Activated T-cell treated with anti-CD3 and anti-CD28 coated beads, Interleukin-2, amount 50 U/mL, for 4 hours (primary cell): ENCODE measurements around the gene PSME3. TPM values are rescaled to one million over a fixed set of nuclear protein-coding genes. Genes with fewer than 3 reads are reported as not detected.

Source experiments
- ATAC-seq, 2 donors: fragments of 200-7000 bp; cut with Tn5 transposase; one replicate each; pipeline ENCODE4 v1.10.0; 2021
- DNase-seq: peaks from one replicate; pipeline ENCODE4 v3.0.0-alpha.2; 2020
- H3K27me3 Mint-ChIP-seq: one replicate; pipeline ENCODE4 v1.8.0; 2021; ENCODE audit warnings: low read depth, mixed read lengths
- H3K36me3 Mint-ChIP-seq: one replicate; pipeline ENCODE4 v1.8.0; 2022; ENCODE audit warnings: mixed read lengths; ENCODE audit not compliant: insufficient read depth
- H3K4me1 Mint-ChIP-seq: one replicate; pipeline ENCODE4 v1.8.0; 2021; ENCODE audit warnings: low read depth, mixed read lengths
- H3K4me3 Mint-ChIP-seq: one replicate; pipeline ENCODE4 v1.8.0; 2021; ENCODE audit warnings: mild to moderate bottlenecking, moderate library complexity, mixed read lengths
- H3K9me3 Mint-ChIP-seq: one replicate; pipeline ENCODE4 v1.8.0; 2021; ENCODE audit warnings: mixed read lengths
- total RNA-seq, 3 donors: library from RNA; stranded (reverse); gene quantifications; one replicate each; pipeline ENCODE4 v1.2.1, GENCODE V29; 2021

PSME3 gene
- total RNA-seq, 3 donors from 2014 or later: 361 to 401 (median 376) TPM

DNA sequence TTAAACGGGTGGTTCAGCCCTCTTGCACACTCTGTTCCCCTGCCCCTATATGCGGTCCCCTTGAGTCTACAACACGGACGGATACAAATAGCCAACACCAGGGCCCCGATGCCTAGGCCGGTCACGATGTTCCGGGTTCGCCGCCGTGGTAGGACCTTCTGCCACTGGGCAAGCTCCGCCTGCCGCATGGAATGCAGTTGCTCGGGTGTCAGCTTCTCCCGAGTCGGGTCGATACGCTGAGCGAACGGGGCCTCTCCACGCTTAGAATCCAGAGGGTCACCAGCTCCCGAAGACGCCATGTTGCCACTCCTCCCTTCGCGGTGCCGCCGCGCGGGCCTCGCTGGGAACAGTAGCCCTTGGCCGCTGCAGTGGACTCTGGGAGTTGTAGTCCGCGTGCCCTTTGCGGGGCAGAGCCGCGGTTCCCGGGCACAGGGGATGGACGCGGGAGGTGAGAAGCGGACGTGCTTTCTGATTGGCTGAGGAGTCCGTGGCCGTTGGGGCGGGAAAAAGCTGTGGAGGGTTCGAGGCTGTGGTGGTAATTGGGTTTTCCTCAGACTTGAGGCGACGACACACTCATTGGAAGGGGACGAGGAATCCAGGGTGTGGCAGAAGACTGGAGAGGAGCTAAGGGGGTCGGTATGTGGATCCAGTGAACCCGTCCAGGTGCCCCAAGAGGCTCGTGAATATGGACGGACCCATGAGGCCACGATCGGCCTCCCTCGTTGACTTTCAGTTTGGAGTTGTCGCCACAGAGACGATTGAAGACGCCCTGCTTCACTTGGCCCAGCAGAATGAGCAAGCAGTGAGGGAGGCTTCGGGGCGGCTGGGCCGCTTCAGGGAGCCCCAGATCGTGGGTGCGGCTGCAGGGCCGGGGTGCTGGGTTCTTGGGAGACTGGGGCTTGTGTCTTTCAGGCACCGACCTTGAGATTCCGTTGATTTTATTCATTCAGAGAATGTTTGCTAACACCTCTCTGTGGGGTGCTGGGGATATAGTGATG lies 34.5 kb upstream of the PSME3 start, which contains the start of the genes CNTD1 and COA3:
Gene CNTD1, plus strand, starts transcription at position 479 of the 998 bp plus-strand sequence. Its CDS starts 207 bp downstream, at position 686.
Gene COA3, minus strand, starts transcription at position 322 of the 998 bp plus-strand sequence. Its CDS starts 23 bp downstream, at position 299.
- H3K4me3 Mint-ChIP-seq: peak within 1 kb of the TSS; percentile 95
- peaks cover 3% of the 10 kb centered on the region for H3K36me3 Mint-ChIP-seq
- DNase-seq: peak; percentile 71
- peak; percentile 99 to 100 for ATAC-seq
- H3K9me3 Mint-ChIP-seq: no peaks in the 10 kb centered on the region
- no peaks in the 10 kb centered on the region for H3K27me3 Mint-ChIP-seq
- peaks cover 19% of the 10 kb centered on the region for H3K4me1 Mint-ChIP-seq

DNA sequence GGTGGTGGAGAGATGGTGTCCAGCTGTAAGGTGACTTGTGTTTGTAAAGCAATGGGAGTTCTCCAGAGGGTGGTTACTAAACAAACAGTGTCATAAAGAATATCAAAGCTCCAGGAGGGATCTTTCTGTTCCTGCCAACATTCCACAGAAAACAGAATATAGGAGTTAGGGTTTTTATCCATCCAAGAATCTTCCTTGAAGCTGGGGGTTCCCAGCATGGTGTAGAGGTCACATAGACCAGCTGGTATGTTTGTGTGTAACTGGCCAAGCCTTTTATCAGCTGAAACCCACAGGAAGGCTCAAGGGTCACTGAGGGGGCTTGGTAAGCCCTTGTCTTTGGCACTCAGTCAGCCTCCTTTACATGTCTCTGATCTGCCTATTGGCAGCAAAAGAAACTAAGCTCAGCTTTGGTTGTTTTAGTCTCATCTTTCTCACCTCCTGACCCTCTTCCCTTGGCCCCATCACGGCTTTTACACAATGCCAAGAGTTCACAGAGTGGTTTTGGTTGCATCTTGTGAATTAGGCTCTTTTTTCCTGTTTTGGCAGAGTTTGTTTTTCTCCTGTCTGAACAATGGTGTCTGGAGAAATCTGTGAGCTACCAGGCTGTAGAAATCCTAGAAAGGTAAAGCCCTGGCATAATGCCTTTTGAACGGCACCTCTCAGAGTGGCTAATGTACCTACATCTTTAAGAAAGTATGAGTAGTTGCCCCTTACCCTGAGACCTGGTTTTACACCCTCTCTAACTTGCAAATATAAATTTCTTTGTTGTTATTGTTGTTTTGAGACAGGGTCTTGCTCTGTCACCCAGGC lies 29.9 kb upstream of the PSME3 start:
- Mint-ChIP-seq H3K9me3 (no peaks in the 10 kb centered on the region), H3K4me3 (no peak overlapping the region), H3K27me3 (no peaks in the 10 kb centered on the region), H3K36me3 (no peaks in the 10 kb centered on the region), H3K4me1 (peaks cover 5% of the 10 kb centered on the region)
- ATAC-seq (no peak), DNase-seq (no peak)

DNA sequence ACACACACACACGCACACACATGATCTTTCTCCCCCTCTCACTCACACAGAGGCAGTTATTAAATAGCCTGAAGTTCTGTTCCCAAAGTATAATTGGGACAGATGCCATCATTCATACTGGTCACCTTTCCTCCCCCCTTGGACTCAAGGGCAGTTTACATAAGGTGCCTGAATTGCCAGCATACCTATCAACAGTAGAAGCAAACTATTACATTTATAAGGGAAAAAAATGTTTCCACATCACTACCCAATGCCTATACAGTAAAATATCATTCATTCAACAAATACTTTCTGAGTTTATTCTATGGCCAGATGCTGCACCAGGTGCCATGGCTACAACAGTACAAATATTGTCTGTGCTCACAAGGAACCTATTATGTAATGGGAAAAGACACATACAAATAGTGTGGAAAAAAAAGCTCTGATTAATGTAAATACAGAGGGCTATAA lies 28.3 kb upstream of the PSME3 start:
- H3K4me1 Mint-ChIP-seq: no peaks in the 10 kb centered on the region
- peaks cover 6% of the 10 kb centered on the region for H3K36me3 Mint-ChIP-seq
- DNase-seq (no peak), ATAC-seq (no peak)
- no peaks in the 10 kb centered on the region for H3K27me3 Mint-ChIP-seq
- no peaks in the 10 kb centered on the region for H3K9me3 Mint-ChIP-seq
- H3K4me3 Mint-ChIP-seq: no peak overlapping the region

DNA sequence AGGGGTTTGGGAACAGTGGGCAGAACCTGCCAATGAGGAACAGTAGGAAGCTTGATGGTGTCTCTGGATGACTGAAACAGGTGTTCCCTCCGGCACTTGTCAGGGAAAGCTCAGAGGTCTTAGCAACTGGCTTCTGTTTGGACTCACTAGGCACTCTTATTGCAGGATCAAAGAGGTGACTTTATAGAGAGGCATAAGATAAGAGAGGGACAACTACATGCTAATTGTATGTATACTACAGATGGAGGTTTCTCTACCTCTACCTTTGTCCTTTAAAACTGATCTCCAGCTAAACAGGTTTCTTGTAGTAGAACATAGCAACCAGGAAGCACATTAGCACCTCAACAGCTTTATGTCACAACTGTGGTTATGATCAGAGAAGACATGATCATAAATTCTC lies 26.9 kb upstream of the PSME3 start:
- Mint-ChIP-seq H3K4me3 (no peak overlapping the region), H3K36me3 (peaks cover 15% of the 10 kb centered on the region), H3K4me1 (no peaks in the 10 kb centered on the region), H3K27me3 (no peaks in the 10 kb centered on the region), H3K9me3 (no peaks in the 10 kb centered on the region)
- DNase-seq: no peak
- ATAC-seq: no peak

DNA sequence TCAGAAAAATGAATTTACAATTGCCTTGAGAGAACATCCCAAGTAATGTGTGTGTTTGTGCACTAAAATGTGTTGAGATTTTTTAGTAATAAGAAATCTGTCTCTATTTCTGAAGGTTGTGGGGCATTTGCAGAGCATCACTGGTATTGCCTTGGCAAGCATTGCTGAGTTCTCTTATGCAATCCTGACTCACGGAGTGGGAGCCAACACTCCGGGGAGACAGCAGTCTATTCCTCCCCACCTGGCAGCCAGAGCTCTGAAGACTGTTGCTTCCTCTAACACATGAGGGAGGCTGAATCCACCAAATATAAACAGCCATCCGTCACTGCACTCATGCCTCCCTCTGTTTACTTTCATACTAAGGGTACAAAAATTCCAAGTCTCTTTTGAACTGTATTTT lies 23.9 kb upstream of the PSME3 start:
- H3K4me1 Mint-ChIP-seq: no peaks in the 10 kb centered on the region
- H3K4me3 Mint-ChIP-seq: no peak overlapping the region
- H3K9me3 Mint-ChIP-seq: no peaks in the 10 kb centered on the region
- H3K27me3 Mint-ChIP-seq: no peaks in the 10 kb centered on the region
- H3K36me3 Mint-ChIP-seq: peaks cover 26% of the 10 kb centered on the region
- DNase-seq: no peak
- ATAC-seq: no peak

DNA sequence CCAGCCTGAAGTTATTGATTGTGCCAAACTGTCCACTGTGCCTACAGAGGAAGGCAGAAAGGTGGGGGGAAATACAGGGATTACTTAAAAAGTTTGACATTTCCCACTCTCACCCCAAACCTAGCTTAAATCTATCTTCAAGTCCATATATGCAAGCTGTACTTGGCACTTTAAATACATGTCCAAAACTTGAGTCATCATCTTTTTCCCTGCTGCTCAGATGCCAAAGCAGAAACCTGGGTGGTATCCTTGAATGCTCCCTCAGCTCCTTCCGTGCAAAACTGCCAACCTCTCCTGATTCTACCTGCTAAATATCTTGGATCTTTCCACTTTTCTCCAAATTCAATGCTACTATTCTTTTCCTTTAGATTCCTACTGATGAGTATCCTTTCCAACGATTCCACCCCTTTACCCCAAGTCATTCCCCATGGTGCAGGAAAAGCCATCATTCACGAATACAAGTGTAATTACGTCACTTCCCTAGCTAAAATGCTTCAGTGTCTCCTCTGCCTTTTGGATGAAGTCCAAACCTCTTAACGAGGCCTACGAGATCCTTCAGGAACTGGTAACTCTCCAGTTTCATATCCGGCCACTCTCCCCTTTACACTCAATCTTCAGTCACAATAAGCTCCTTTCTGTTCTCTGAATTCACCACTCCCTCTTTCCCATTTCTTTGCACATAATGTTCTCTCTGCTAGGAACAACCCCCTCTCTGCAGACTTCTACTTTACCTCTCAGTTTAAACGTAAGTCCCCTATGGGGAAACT lies 18.4 kb upstream of the PSME3 start:
- DNase-seq (no peak), ATAC-seq (no peak)
- Mint-ChIP-seq H3K4me1 (peaks cover 5% of the 10 kb centered on the region), H3K36me3 (peaks cover 56% of the 10 kb centered on the region), H3K4me3 (no peak overlapping the region), H3K9me3 (no peaks in the 10 kb centered on the region), H3K27me3 (no peaks in the 10 kb centered on the region)

DNA sequence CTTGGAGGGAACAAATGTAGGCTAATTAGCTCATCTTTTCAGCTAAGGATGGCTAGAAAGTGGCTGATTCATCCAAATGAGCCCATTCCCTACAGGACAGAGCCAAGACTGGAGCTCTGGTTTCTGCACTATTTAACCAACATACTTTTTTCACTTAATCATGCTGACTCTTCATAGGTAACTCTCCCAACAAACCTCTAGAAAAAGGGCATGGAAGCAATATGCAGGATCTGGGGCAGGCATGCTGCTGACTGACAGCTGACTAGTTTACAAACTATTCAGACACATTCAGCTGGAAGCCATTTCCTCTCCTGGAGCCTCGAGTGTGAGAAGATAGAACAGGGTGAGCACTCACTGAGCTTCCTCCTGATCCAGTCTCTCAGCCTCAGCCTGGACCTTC lies 15.3 kb upstream of the PSME3 start:
- H3K36me3 Mint-ChIP-seq: peaks cover 53% of the 10 kb centered on the region
- no peaks in the 10 kb centered on the region for H3K27me3 Mint-ChIP-seq
- no peak for ATAC-seq
- peaks cover 20% of the 10 kb centered on the region for H3K4me1 Mint-ChIP-seq
- no peak overlapping the region for H3K4me3 Mint-ChIP-seq
- DNase-seq: no peak
- H3K9me3 Mint-ChIP-seq: no peaks in the 10 kb centered on the region

DNA sequence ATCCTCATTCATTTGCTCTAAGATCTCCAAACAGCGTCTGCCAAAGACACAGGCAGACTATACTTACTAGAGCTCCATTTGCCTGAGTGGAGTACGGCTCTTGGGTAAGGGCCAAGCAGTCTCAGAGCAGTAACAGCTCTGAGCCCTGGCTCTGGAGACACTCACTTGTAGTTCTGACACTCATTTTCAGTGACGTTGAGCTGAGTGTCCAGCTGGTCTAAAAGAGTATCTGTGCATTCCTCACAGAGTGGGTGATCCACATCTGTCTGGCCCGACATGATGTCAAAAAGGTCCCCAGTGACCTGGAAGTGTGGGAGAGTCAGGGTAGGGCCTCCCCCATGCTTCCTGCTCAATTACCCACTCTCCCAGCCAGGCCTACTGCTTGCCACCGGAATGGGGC lies 14.8 kb upstream of the PSME3 start:
- Mint-ChIP-seq H3K27me3 (no peaks in the 10 kb centered on the region), H3K4me1 (peaks cover 24% of the 10 kb centered on the region), H3K9me3 (no peaks in the 10 kb centered on the region), H3K4me3 (no peak overlapping the region), H3K36me3 (peaks cover 53% of the 10 kb centered on the region)
- DNase-seq: no peak
- no peak for ATAC-seq

DNA sequence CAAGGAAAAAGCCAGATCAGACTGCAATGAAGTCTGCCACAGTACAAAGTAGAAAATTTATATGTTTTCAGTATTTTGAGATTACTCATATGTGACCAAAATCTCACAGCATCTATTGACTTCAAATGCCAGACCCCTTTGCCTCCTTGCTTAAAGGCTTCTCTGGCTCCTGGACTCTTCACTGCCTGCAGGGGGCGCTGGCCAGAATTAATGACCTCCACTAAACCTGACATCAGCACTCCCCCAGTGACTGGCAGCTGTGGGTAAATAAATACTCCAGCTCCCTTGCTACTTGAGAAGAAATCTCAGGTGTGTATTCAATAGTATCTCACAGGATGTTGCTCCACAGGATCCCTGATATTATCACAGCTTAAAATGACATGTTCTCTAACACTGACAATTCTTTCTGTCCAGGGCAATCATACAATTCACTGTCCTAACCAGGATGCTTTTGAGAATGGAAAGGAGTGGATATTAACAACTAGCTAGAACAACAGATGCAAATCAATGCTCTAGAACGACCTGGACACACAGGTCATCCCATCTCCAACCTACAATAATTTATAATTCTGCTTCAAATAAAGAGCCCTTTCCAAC lies 13.2 kb upstream of the PSME3 start:
- ATAC-seq (peak; percentile 33 to 36), DNase-seq (peak; percentile 54)
- no peak overlapping the region for H3K4me3 Mint-ChIP-seq
- H3K4me1 Mint-ChIP-seq: peaks cover 30% of the 10 kb centered on the region
- no peaks in the 10 kb centered on the region for H3K9me3 Mint-ChIP-seq
- peaks cover 42% of the 10 kb centered on the region for H3K36me3 Mint-ChIP-seq
- no peaks in the 10 kb centered on the region for H3K27me3 Mint-ChIP-seq

DNA sequence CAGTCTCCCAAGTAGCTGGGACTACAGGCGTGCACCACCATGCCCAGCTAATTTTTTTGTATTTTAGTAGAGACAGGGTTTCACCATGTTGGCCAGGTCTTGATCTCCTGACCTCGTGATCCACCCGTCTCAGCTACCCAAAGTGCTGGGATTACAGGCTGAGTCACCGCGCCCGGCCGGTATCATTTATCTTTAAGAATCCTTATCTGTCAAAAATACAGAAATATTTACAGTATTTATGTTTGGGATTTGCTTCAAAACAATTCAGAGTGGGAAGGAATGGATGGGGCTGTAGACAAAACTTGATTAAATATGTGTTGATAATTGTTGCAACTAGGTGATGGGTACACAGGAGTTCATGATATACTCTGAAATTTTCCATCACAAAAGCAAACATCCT lies 12.0 kb upstream of the PSME3 start:
- H3K9me3 Mint-ChIP-seq: no peaks in the 10 kb centered on the region
- ATAC-seq (no peak), DNase-seq (no peak)
- H3K4me3 Mint-ChIP-seq: no peak overlapping the region
- peaks cover 35% of the 10 kb centered on the region for H3K36me3 Mint-ChIP-seq
- peaks cover 27% of the 10 kb centered on the region for H3K4me1 Mint-ChIP-seq
- no peaks in the 10 kb centered on the region for H3K27me3 Mint-ChIP-seq

DNA sequence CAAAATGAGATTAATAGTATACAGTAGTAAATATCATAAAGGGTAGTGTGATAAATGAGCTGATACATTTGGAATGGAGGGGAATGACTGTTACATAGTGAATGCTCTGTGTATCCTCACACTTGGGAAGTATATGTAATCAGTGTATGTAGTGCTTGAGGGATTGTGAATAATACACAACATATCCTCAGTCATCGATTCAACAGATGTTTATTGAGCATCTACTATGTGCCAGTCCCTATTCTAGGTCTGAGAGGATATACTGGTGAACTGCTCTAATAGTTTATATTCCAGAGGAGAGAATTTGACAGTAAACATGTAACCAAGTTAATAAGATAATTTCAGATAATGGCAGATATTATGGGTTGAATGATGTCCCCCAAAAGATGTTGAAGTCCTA lies 5.7 kb upstream of the PSME3 start:
- H3K4me1 Mint-ChIP-seq: peaks cover 24% of the 10 kb centered on the region
- no peak overlapping the region for H3K4me3 Mint-ChIP-seq
- DNase-seq (no peak), ATAC-seq (no peak)
- peaks cover 6% of the 10 kb centered on the region for H3K27me3 Mint-ChIP-seq
- H3K36me3 Mint-ChIP-seq: no peaks in the 10 kb centered on the region
- H3K9me3 Mint-ChIP-seq: no peaks in the 10 kb centered on the region

DNA sequence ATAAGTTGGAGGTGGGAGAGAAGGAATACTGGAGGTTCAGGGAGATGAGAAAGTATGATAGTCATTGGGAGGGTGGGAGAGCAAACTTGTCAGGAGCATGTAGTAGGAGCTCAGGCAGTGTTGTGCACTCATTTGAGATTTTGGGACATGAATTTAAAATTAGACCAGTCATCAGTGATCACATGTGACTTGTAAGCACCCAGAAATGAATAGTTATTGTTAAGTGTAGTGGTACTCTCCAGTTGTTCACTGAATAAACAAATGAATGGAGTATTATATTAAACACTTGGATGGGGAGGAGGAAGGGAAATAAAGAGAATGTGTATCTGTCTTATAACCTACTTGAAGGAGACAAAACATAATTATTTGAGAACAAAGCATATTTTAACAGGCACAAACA lies 2.2 kb upstream of the PSME3 start:
- Mint-ChIP-seq H3K36me3 (peaks cover 3% of the 10 kb centered on the region), H3K4me1 (peaks cover 20% of the 10 kb centered on the region), H3K4me3 (no peak overlapping the region), H3K9me3 (no peaks in the 10 kb centered on the region), H3K27me3 (peaks cover 6% of the 10 kb centered on the region)
- DNase-seq (no peak), ATAC-seq (no peak)

DNA sequence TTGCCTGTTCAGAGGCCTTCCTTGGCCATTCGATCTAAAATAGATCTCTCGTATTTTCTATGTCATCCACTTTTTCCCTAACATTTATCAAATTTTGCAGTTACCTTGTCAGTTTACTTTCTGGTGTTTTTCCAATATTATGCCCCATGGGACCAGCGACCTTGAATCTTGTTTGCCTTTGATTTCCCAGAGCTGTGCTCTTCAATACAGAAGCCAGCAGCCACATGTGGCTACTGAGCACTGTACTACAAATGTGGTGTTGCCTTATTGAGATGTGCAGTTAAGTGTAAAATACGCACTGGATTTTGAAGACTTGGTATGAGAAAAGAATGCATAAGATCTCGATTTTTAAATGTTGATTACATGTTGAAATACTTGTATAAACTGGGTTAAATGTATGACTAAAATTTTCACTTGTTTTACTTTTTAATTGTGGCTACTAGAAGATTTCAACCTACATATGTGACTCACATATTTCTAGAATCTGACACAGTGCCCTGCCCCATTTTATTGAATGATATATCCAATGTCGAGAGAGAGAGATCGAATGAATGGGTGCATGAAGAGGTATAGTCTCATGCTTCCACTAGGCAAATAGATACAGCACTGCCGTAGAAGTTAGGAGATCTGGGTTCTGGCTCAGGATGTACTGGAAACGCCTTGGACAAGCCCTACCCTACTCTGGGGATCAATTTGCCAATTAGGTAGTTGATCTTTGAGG lies 824 bp upstream of the PSME3 start:
- peaks cover 6% of the 10 kb centered on the region for H3K27me3 Mint-ChIP-seq
- DNase-seq: no peak
- H3K9me3 Mint-ChIP-seq: no peaks in the 10 kb centered on the region
- H3K4me1 Mint-ChIP-seq: peaks cover 21% of the 10 kb centered on the region
- H3K4me3 Mint-ChIP-seq: peak overlapping the region; percentile 96
- ATAC-seq: peak; percentile 59 to 73
- H3K36me3 Mint-ChIP-seq: peaks cover 3% of the 10 kb centered on the region
